BJ (cell line): Measurements from ENCODE around the gene NF2. TPM values are rescaled to one million over a fixed set of nuclear protein-coding genes. Genes with fewer than 3 reads are reported as not detected.
"Not testable (repeated sequence)": the region's sequence is repeated elsewhere in the genome, so short reads cannot be mapped to it uniquely, and the experiment has no call there.

Source experiments
- CTCF ChIA-PET: fragments of 350-600 bp; formaldehyde crosslinking; extraction: SDS; loops from one replicate; lab custom pipeline; 2021; ENCODE audit warnings: antibody characterized with exemption, inconsistent platforms; lab: Yijun Ruan, JAX
- POLR2A ChIA-PET: fragments of 300-600 bp; sonication (Branson Sonifier 250); formaldehyde crosslinking; extraction: SDS; loops from one replicate; lab custom pipeline; 2021; ENCODE audit warnings: antibody characterized with exemption; lab: Charles Lee
- DNase-seq: peaks from one replicate; pipeline ENCODE4 v3.0.0-alpha.2; 2011; ENCODE audit warnings: low read depth
- H3K27me3 ChIP-seq: 2 replicates; pipeline ENCODE4 v1.6.0; 2011; ENCODE audit warnings: low read length; ENCODE audit not compliant: control insufficient read depth, insufficient read depth
- H3K36me3 ChIP-seq: 2 replicates; pipeline ENCODE4 v1.5.1; 2011; ENCODE audit warnings: low read length; ENCODE audit not compliant: control insufficient read depth, insufficient read depth
- H3K4me3 ChIP-seq: 2 replicates; pipeline ENCODE4 v1.5.1; 2011; ENCODE audit warnings: low read depth, mild to moderate bottlenecking, control low read depth, low read length
- CTCF ChIP-seq: IDR thresholded peaks from 2 replicates; pipeline ENCODE4 v1.5.1; 2011; ENCODE audit warnings: low read depth, mild to moderate bottlenecking, control low read depth, inconsistent platforms, low read length, moderate library complexity; ENCODE audit not compliant: insufficient read depth
- polyA plus RNA-seq: library from polyadenylated mRNA; depleted of rRNA; stranded (reverse); fragments of >200 nt; gene quantifications from 2 replicates; pipeline ENCODE4 v1.2.3, GENCODE V29; 2011

Gene NF2
- polyA plus RNA-seq, 1 experiment = 36.0 TPM

DNA sequence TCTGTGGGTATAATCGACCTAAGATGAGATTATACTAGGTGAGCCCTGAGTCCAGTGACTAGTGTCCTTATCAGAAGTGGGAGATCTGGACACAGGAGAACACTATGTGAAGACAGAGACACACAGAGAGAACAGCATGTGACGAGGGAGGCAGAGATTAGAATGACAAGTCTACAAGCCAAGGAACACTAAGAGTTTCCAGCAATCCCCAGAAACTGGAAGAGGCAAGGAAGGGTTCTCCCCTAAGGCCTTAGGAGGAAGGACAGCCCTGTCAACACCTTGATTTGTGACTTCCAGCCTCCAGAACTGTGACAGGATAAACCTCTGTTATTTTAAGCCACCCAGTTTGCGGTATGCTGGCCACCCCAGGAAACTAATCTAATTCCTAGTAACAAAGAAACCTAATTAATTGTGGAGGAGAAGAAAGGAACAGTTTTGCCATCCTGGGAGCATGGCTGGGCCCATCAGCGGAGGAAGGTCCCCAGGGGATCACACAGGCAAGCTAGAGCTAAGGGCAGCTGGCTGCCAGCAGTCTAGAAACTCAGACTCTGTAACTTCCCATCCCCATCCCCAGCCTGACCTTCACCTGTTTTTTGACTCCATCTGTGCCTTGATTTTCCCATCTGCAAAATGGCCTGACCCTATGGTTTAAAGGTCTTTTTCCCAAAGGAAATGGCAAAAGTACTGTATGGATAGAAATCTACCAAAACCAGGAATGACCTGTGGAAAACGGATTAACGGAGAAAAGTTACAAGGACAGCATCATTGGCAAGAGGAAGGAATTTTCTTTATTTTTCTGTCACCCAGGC is 39.6 kb upstream of the NF2 start:
- ChIA-PET POLR2A (no interaction called here), CTCF (interaction anchor here (0.6 to 3.5 kb wide), 3 partner anchors 10 to 528 kb away, joined by 4 to 18 read pairs (median 6); partner anchors contain the start of gene THOC5)
- H3K36me3 ChIP-seq = peaks cover 22% of the 10 kb centered on the region
- DNase-seq = no peak
- no peak for TF ChIP-seq CTCF
- no peaks in the 10 kb centered on the region for H3K27me3 ChIP-seq
- H3K4me3 ChIP-seq = no peak overlapping the region

GRCh38 chr22:29566513-29566912 is 36.9 kb upstream of the NF2 start:
- POLR2A ChIA-PET, H3K27me3 ChIP-seq, H3K4me3 ChIP-seq, DNase-seq: not testable (repeated sequence)
- CTCF ChIA-PET = interaction anchor here (1.1 to 3.5 kb wide), 2 partner anchors 10 to 13 kb away, joined by 3 to 18 read pairs; partner anchors contain the start of gene THOC5
- peaks cover 16% of the 10 kb centered on the region for H3K36me3 ChIP-seq

- ChIA-PET POLR2A (no interaction called here), CTCF (interaction anchor here (1.1 to 3.5 kb wide), 2 partner anchors 11 to 13 kb away, joined by 3 to 18 read pairs; partner anchors contain the start of gene THOC5)
- Histone ChIP-seq H3K27me3 (no peaks in the 10 kb centered on the region), H3K4me3 (no peak overlapping the region), H3K36me3 (peaks cover 13% of the 10 kb centered on the region)
- no peak for DNase-seq
- TF ChIP-seq CTCF = no peak
These were observed 36.1 kb upstream of the NF2 start for GRCh38 chr22:29567338-29567737.

GRCh38 chr22:29569011-29569678 is 34.3 kb upstream of the NF2 start:
- TF ChIP-seq CTCF = no peak
- Histone ChIP-seq H3K27me3 (no peaks in the 10 kb centered on the region), H3K4me3 (no peak overlapping the region), H3K36me3 (peaks cover 13% of the 10 kb centered on the region)
- DNase-seq = no peak
- POLR2A ChIA-PET = no interaction called here
- CTCF ChIA-PET = no interaction called here

GRCh38 chr22:29570456-29570855 is 33.0 kb upstream of the NF2 start:
- H3K4me3 ChIP-seq = no peak overlapping the region
- ChIA-PET CTCF (no interaction called here), POLR2A (no interaction called here)
- TF ChIP-seq CTCF = no peak
- no peaks in the 10 kb centered on the region for H3K27me3 ChIP-seq
- DNase-seq = no peak
- H3K36me3 ChIP-seq = peaks cover 10% of the 10 kb centered on the region
